CD4-positive, alpha-beta T cell (primary cell): ENCODE results near the gene CTNNB1. TPM values are rescaled to one million over a fixed set of nuclear protein-coding genes. Genes with fewer than 3 reads are reported as not detected.

Source experiments
- ATAC-seq: fragments of 200-7000 bp; cut with Tn5 transposase; one replicate; pipeline ENCODE4 v1.10.0; 2022; ENCODE audit warnings: mild to moderate bottlenecking; ENCODE audit not compliant: poor library complexity
- CTCF ChIA-PET: fragments of 350-600 bp; sonication (Branson Sonifier 250); formaldehyde crosslinking; loops from one replicate; lab custom pipeline; 2021; ENCODE audit warnings: antibody characterized with exemption, inconsistent platforms; lab: Charles Lee
- POLR2A ChIA-PET: fragments of 350-600 bp; sonication (Branson Sonifier 250); formaldehyde crosslinking; loops from one replicate; lab custom pipeline; 2021; ENCODE audit warnings: antibody characterized with exemption, inconsistent platforms; lab: Charles Lee
- DNase-seq, 14 experiments: peaks; one replicate each; pipeline ENCODE4 v3.0.0-alpha.2; 2013 to 2020; ENCODE audit warnings: mixed read lengths in 2 of 14
- H3K27ac ChIP-seq, 2 donors: one replicate each; pipeline versions ENCODE4 v1.5.1 to v1.7.0; 2013; ENCODE audit warnings: low read length in 2 of 2, low read depth in 1 of 2, mild to moderate bottlenecking in 1 of 2
- H3K27me3 ChIP-seq, 2 experiments: 1 replicate in 1 of 2; 2 replicates in 1 of 2; pipeline versions ENCODE4 v1.6.1 to v1.7.0; 2013; ENCODE audit warnings: low read length in 2 of 2, control low read depth in 1 of 2, mild to moderate bottlenecking in 1 of 2, moderate library complexity in 1 of 2; ENCODE audit not compliant: insufficient read depth in 2 of 2, control insufficient read depth in 1 of 2
- H3K36me3 ChIP-seq: one replicate; pipeline ENCODE4 v1.6.1; 2013; ENCODE audit warnings: low read length, control low read depth; ENCODE audit not compliant: insufficient read depth
- H3K4me1 ChIP-seq: one replicate; pipeline ENCODE4 v1.6.1; 2013; ENCODE audit warnings: low read length, control low read depth; ENCODE audit not compliant: insufficient read depth
- H3K4me3 ChIP-seq: one replicate; pipeline ENCODE4 v1.5.1; 2013; ENCODE audit warnings: mild to moderate bottlenecking, low read length, moderate library complexity
- H3K9me3 ChIP-seq, 2 experiments: 1 replicate in 1 of 2; 2 replicates in 1 of 2; pipeline versions ENCODE4 v1.6.1 to v1.7.0; 2013; ENCODE audit warnings: low read length in 2 of 2, mild to moderate bottlenecking in 2 of 2, control low read depth in 1 of 2, moderate library complexity in 1 of 2; ENCODE audit not compliant: control insufficient read depth in 1 of 2, insufficient read depth in 1 of 2
- H3K27ac Mint-ChIP-seq: one replicate; pipeline ENCODE4 v1.8.0; 2020; ENCODE audit warnings: mixed read lengths
- H3K27me3 Mint-ChIP-seq: one replicate; pipeline ENCODE4 v1.8.0; 2021; ENCODE audit warnings: mixed read lengths
- H3K36me3 Mint-ChIP-seq: one replicate; pipeline ENCODE4 v1.8.0; 2021; ENCODE audit warnings: low read depth, mixed read lengths
- H3K4me1 Mint-ChIP-seq: one replicate; pipeline ENCODE4 v1.8.0; 2021; ENCODE audit warnings: low read depth, mixed read lengths
- H3K4me3 Mint-ChIP-seq: one replicate; pipeline ENCODE4 v1.8.0; 2020; ENCODE audit warnings: mild to moderate bottlenecking, mixed read lengths
- H3K9me3 Mint-ChIP-seq: one replicate; pipeline ENCODE4 v1.8.0; 2020; ENCODE audit warnings: mixed read lengths
- intact Hi-C, 2 experiments: fragments of 100-400 bp; cut with DNase I in 1 of 2; cut with micrococcal nuclease in 1 of 2; formaldehyde crosslinking; loops; one replicate each; pipeline versions ENCODE4 v1.15.1 to v1.9.0; 2023 to 2025; cut with DNase I, micrococcal nuclease
- total RNA-seq, 174 experiments: library from RNA in 2 of 174; stranded (reverse) in 2 of 174; gene quantifications; one replicate each; pipeline ENCODE4 v1.2.3 and lab custom pipeline; 2021 to 2026
- TF ChIP-seq, protein P1 (sequence below): fragments of 200-600 bp; IDR thresholded peaks from one replicate; pipeline ENCODE4 v1.8.0; 2022; ENCODE audit warnings: antibody characterized with exemption, mild to moderate bottlenecking

Gene CTNNB1
- total RNA-seq, 2 experiments from 2014 or later: 226 to 228 TPM

DNA sequence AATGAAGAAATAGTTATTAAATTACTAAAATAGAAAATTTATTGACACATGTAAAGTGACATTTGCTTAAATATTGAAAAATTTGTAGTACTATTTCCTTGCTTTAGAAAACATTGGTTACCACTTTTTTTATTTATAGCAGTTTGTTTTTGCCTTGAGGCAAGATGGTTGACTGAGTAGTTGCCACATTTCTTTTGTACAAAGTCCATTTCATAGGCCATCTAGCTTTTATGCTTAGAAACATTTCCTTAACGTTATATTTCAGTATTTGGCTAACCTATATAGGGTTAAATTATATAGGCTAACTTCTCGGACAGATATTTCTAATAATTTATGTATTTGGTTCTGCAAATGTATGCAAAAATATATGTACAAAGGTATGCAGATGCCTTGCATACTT is 17.1 kb downstream of the CTNNB1 start:
- intact Hi-C loops: loop anchor here in 1 of 2 experiments (2.0 kb wide), 1 partner anchor 16 kb away; no protein-coding TSS in a partner anchor
- H3K4me3 Mint-ChIP-seq: no peak overlapping the region
- no peaks in the 10 kb centered on the region for H3K27me3 Mint-ChIP-seq

DNA sequence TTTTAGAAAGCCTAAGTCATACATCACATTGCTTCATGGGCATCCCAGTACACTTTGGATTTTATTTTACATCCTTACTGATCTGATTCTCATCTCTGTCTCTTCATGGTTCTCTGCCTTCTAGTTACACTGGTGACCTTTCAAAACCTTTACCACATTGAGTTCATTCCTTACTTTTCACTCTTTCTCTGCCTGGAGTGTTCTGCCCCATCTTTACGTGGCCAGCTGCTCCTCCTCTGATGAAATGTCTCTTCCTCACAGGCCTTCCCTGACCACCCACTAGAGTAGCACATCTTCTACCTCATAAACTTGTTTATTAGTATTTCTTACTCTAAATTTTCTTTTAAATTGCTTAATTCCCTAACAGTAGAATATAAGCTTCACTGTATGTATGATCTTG is 17.7 kb downstream of the CTNNB1 start:
- peaks cover 8% of the 10 kb centered on the region for H3K36me3 Mint-ChIP-seq
- intact Hi-C loops: loop anchor here in 1 of 2 experiments (2.0 kb wide), 1 partner anchor 16 kb away; no protein-coding TSS in a partner anchor
- Histone ChIP-seq H3K36me3 (no peaks in the 10 kb centered on the region), H3K4me3 (no peak overlapping the region), H3K27me3 (no peaks in the 10 kb centered on the region), H3K4me1 (peaks cover 27% of the 10 kb centered on the region), H3K9me3 (no peaks in the 10 kb centered on the region), H3K27ac (no peak overlapping the region)
- H3K4me1 Mint-ChIP-seq: peaks cover 94% of the 10 kb centered on the region
- DNase-seq: no peak
- ChIA-PET CTCF (no interaction called here), POLR2A (interaction anchor here (5.7 kb wide), 1 partner anchor 18 kb away, joined by 37 read pairs; the partner anchor contains the start of gene CTNNB1)
- no peaks in the 10 kb centered on the region for H3K27me3 Mint-ChIP-seq
- H3K9me3 Mint-ChIP-seq: no peaks in the 10 kb centered on the region
- TF ChIP-seq, protein P1, sequence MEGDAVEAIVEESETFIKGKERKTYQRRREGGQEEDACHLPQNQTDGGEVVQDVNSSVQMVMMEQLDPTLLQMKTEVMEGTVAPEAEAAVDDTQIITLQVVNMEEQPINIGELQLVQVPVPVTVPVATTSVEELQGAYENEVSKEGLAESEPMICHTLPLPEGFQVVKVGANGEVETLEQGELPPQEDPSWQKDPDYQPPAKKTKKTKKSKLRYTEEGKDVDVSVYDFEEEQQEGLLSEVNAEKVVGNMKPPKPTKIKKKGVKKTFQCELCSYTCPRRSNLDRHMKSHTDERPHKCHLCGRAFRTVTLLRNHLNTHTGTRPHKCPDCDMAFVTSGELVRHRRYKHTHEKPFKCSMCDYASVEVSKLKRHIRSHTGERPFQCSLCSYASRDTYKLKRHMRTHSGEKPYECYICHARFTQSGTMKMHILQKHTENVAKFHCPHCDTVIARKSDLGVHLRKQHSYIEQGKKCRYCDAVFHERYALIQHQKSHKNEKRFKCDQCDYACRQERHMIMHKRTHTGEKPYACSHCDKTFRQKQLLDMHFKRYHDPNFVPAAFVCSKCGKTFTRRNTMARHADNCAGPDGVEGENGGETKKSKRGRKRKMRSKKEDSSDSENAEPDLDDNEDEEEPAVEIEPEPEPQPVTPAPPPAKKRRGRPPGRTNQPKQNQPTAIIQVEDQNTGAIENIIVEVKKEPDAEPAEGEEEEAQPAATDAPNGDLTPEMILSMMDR: no peak
- peak overlapping the region; percentile 8 for H3K4me3 Mint-ChIP-seq
- no peak for ATAC-seq
- H3K27ac Mint-ChIP-seq: peak overlapping the region; percentile 2

More for the DNA sequence above, 17.1 kb downstream of the CTNNB1 start:
- CTCF ChIA-PET: no interaction called here
- Histone ChIP-seq H3K36me3 (no peaks in the 10 kb centered on the region), H3K9me3 (no peaks in the 10 kb centered on the region), H3K4me3 (no peak overlapping the region), H3K27ac (no peak overlapping the region), H3K27me3 (no peaks in the 10 kb centered on the region), H3K4me1 (peaks cover 25% of the 10 kb centered on the region)
- POLR2A ChIA-PET: interaction anchor here (5.7 kb wide), 1 partner anchor 17 kb away, joined by 37 read pairs; the partner anchor contains the start of gene CTNNB1
- Mint-ChIP-seq H3K4me1 (peaks cover 94% of the 10 kb centered on the region), H3K9me3 (no peaks in the 10 kb centered on the region), H3K36me3 (peaks cover 8% of the 10 kb centered on the region), H3K27ac (peak overlapping the region; percentile 2)
- DNase-seq (no peak), ATAC-seq (no peak)
- TF ChIP-seq, protein P1: no peak

DNA sequence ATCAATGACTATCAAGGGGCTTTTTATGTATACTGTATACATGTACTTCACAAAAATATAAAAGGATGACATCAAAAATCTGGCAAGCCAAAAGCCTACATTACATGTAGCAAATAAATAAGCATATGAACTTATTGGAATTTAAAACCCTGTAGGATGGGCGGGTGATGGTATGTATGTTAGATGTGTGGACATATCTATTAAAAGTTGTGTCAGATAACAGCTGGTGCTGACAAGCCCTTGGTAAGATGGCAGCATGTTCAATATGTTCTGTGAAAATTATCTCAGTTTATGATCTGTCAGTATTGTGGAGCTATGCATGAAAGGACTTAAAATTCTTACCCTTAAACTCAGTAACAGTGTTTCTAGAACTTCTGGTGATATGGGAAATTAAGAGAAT is 20.1 kb downstream of the CTNNB1 start:
- ATAC-seq: no peak
- Histone ChIP-seq H3K27me3 (no peaks in the 10 kb centered on the region), H3K4me3 (no peak overlapping the region), H3K36me3 (peaks cover 8% of the 10 kb centered on the region), H3K9me3 (no peaks in the 10 kb centered on the region), H3K27ac (no peak overlapping the region), H3K4me1 (peaks cover 27% of the 10 kb centered on the region)
- DNase-seq: no peak
- Mint-ChIP-seq H3K4me1 (peaks cover 85% of the 10 kb centered on the region), H3K27me3 (no peaks in the 10 kb centered on the region), H3K4me3 (peak overlapping the region; percentile 23), H3K27ac (peak overlapping the region; percentile 6), H3K36me3 (peaks cover 23% of the 10 kb centered on the region), H3K9me3 (no peaks in the 10 kb centered on the region)
- intact Hi-C loops: no loop called here
- ChIA-PET CTCF (interaction anchor here (1.2 kb wide), 1 partner anchor 17 kb away, joined by 4 read pairs; no protein-coding TSS in a partner anchor), POLR2A (interaction anchor here (0.5 to 1.4 kb wide), 2 partner anchors 20 to 1815 kb away, joined by 3 to 8 read pairs; partner anchors contain the start of gene CTNNB1)
- TF ChIP-seq, protein P1: no peak
